ENCODE data around the gene PWWP2B. TPM values are rescaled to one million over a fixed set of nuclear protein-coding genes. Genes with fewer than 3 reads are reported as not detected.

Gene PWWP2B
- total RNA-seq, 4 donors from 2014 or later = 14.5 to 35.4 (median 27.3) TPM

GRCh38 chr10:132366499-132366898, 30.5 kb upstream of the PWWP2B start:
- H3K27me3 ChIP-seq = no peaks in the 10 kb centered on the region
- no peaks in the 10 kb centered on the region for H3K4me1 ChIP-seq
- TF ChIP-seq CTCF (IDR thresholded peaks at IDR 0.05) (no peak), POLR2A (IDR thresholded peaks at IDR 0.05) (no peak)
- DNase-seq = no peak
- 80 to 88% methylated on average over 5 to 9 of the region's 9 CpGs for WGBS, 2 donors
- H3K9me3 ChIP-seq = no peaks in the 10 kb centered on the region
- no peak overlapping the region for H3K27ac ChIP-seq
- intact Hi-C loops (cut with DNase I) = no loop called here
- peaks cover 0 to 17% of the 10 kb centered on the region in 2 donors for H3K36me3 ChIP-seq
- no peak overlapping the region for H3K4me3 ChIP-seq (replicated peaks in 1 of 3)

DNA sequence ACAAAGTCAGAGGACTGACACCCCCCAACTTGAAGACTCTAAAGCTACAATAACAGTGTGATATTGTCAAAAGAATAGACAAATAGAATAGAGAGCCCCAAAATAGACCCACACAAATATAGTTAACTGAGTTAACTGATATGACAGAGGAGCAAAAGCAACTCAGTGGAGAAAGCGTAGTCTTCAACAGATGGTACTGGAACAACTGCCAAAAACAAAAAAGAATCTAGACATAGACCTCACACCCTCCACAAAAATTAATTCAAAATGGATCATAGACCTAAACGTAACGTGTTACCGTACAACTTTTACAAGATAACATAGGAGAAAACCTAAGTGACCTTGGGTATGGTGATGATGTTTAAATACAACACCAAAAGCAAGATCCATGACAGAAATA, 28.6 kb upstream of the PWWP2B start:
- H3K27me3 ChIP-seq = no peaks in the 10 kb centered on the region
- TF ChIP-seq CTCF (IDR thresholded peaks at IDR 0.05) (no peak), POLR2A (IDR thresholded peaks at IDR 0.05) (no peak)
- peaks cover 0 to 17% of the 10 kb centered on the region in 2 donors for H3K36me3 ChIP-seq
- no peak overlapping the region for H3K27ac ChIP-seq
- H3K4me1 ChIP-seq = no peaks in the 10 kb centered on the region
- H3K9me3 ChIP-seq = no peaks in the 10 kb centered on the region
- H3K4me3 ChIP-seq (replicated peaks in 1 of 3) = no peak overlapping the region
- intact Hi-C loops (cut with DNase I) = no loop called here
- DNase-seq = no peak
- WGBS, 2 donors = 74 to 97% methylated on average over 4 of the region's 4 CpGs

DNA sequence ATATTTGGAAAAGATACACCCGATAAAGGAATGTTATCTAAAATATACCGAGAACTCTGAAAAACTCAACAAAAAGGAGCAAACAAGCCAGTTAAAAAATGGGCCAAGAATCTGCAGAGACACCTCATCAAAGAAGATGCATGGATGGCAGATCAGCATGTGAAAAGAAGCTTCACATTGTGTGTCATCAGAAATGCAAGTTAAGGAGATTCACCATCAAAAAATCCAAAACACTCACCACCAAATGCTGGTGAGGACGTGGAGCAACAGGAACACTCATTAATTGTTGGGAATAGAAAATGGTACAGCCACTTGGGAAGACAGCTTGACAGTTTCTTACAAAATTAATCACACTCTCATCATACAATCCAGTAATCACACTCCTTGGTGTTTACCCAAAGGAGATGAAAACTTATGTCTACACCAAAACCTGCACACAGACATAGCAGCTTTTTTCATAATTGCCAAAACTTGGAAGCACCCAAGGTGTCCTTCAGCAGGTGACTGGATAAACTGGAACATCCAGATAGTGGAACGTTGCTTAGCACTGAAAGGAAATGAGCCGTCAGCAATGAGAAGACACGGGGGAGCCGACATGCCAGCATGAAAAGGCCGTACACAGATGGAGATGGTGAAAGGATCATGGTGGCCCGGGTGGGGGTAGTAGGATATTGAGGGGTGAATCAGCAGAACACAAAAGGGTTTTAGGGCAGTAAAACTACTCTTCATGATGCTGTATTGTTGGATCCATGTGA, 27.9 kb upstream of the PWWP2B start:
- Histone ChIP-seq H3K27ac (no peak overlapping the region), H3K27me3 (no peaks in the 10 kb centered on the region), H3K36me3 (peaks cover 0 to 15% of the 10 kb centered on the region in 2 donors), H3K4me1 (no peaks in the 10 kb centered on the region), H3K4me3 (replicated peaks in 1 of 3) (no peak overlapping the region), H3K9me3 (no peaks in the 10 kb centered on the region)
- intact Hi-C loops (cut with DNase I) = no loop called here
- TF ChIP-seq CTCF (IDR thresholded peaks at IDR 0.05) = no peak
- TF ChIP-seq POLR2A (IDR thresholded peaks at IDR 0.05) = no peak
- 76 to 86% methylated on average over 9 of the region's 9 CpGs for WGBS, 2 donors
- no peak for DNase-seq

DNA sequence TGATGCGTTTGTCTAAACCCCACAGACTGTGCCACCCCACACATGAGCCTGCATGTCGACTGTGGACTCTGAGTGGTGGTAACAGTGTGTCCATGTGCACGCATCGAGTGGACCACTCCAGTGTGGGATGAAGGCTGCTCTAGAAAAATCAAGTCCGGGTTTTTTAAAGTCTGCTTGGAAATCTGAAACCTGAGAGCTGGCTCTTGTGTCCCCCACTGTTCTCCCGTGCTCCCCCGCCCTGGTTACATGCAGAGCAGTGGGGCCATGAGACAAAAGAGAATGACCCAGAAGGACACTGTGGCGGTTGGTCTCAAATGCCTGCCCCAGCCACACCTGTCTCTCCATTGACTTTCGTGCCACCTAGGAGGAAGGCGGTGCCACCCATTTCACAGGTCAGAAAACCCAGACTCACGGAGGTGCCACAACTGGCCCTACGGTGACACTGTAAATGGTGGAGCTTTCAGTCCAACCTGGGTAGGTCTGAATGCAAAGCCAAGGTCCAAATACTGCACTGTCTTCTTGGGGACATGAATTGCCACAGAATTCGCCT, 27.3 kb upstream of the PWWP2B start:
- WGBS, 2 donors = 84 to 89% methylated on average over 9 to 13 of the region's 13 CpGs

More for the DNA sequence above, 27.3 kb upstream of the PWWP2B start:
- no peaks in the 10 kb centered on the region for H3K9me3 ChIP-seq
- intact Hi-C loops (cut with DNase I) = no loop called here
- no peaks in the 10 kb centered on the region for H3K4me1 ChIP-seq
- H3K4me3 ChIP-seq (replicated peaks in 1 of 3) = no peak overlapping the region
- no peak overlapping the region for H3K27ac ChIP-seq
- H3K27me3 ChIP-seq = no peaks in the 10 kb centered on the region
- peaks cover 0 to 15% of the 10 kb centered on the region in 2 donors for H3K36me3 ChIP-seq
- TF ChIP-seq POLR2A (IDR thresholded peaks at IDR 0.05) (no peak), CTCF (IDR thresholded peaks at IDR 0.05) (no peak)
- DNase-seq = no peak
